Measurements from ENCODE around the gene ASIP. TPM values are rescaled to one million over a fixed set of nuclear protein-coding genes. Genes with fewer than 3 reads are reported as not detected.
"Not testable (repeated sequence)": the region's sequence is repeated elsewhere in the genome, so short reads cannot be mapped to it uniquely, and the experiment has no call there.

The ASIP gene
- total and polyA plus RNA-seq, 4 donors = 0.39 to 0.62 TPM; not detected in 2

- Histone ChIP-seq H3K9ac (ENCODE audit: low read depth in 1 of 2, low read length in 2 of 2) (peak overlapping the region; percentile 18 to 70), H3K4me1 (ENCODE audit: control insufficient read depth in 4 of 4, insufficient read depth in 4 of 4, low read length in 3 of 4) (peaks cover 3 to 9% (median 6%) of the 10 kb centered on the region in 4 donors), H3K9me3 (ENCODE audit: control insufficient read depth in 4 of 4, low read length in 3 of 4) (no peaks in the 10 kb centered on the region), H3K4me3 (ENCODE audit: low read depth in 1 of 3, low read length in 3 of 3) (peak overlapping the region in 1 of 3 donors; percentile 24), H3K27ac (ENCODE audit: low read depth in 1 of 2, low read length in 2 of 2) (peak overlapping the region; percentile 75 to 77), H3K27me3 (ENCODE audit: control insufficient read depth in 4 of 4, insufficient read depth in 4 of 4, low read length in 3 of 4) (no peaks in the 10 kb centered on the region), H3K36me3 (ENCODE audit: control insufficient read depth in 4 of 4, insufficient read depth in 3 of 4, low read depth in 1 of 4, low read length in 3 of 4) (no peaks in the 10 kb centered on the region)
- 33% methylated on average over 9 of the region's 9 CpGs for WGBS
- TF ChIP-seq ATF3 (IDR thresholded peaks at IDR 0.05) (peak; percentile 72), RAD21 (IDR thresholded peaks at IDR 0.05) (peak in 1 of 2 donors; percentile 5), ZBTB33 (IDR thresholded peaks at IDR 0.05) (peak; percentile 16), EGR1 (IDR thresholded peaks at IDR 0.05; ENCODE audit: low read depth in 2 of 2) (no peak), FOXA1 (IDR thresholded peaks at IDR 0.05) (no peak), HNF4G (IDR thresholded peaks at IDR 0.05) (peak; percentile 61), CTCF (IDR thresholded peaks at IDR 0.05; ENCODE audit: low read depth, low read length, missing input control) (peak; percentile 1), RXRA (IDR thresholded peaks at IDR 0.05) (peak; percentile 48 to 71), REST (IDR thresholded peaks at IDR 0.05) (no peak), HNF4A (conservative IDR thresholded peaks at IDR 0.05) (peak; percentile 76 to 80), NR2F2 (IDR thresholded peaks at IDR 0.05) (peak; percentile 39), GABPA (IDR thresholded peaks at IDR 0.05 in 1 of 2, conservative IDR thresholded peaks at IDR 0.05 in 1 of 2) (no peak), FOXA2 (IDR thresholded peaks at IDR 0.05) (no peak), YY1 (IDR thresholded peaks at IDR 0.05) (peak; percentile 33), JUND (IDR thresholded peaks at IDR 0.05) (peak; percentile 91 to 93), MAX (IDR thresholded peaks at IDR 0.05) (no peak), SP1 (IDR thresholded peaks at IDR 0.05) (peak; percentile 78), TAF1 (conservative IDR thresholded peaks at IDR 0.05) (peak; percentile 30)
- DNase-seq (ENCODE audit: low spot score) = no peak
Observed at GRCh38 chr20:34262488-34263288, 21.5 kb downstream of the ASIP start.

GRCh38 chr20:34263468-34263867 lies 22.2 kb downstream of the ASIP start:
- H3K4me1 ChIP-seq (ENCODE audit: control insufficient read depth in 4 of 4, insufficient read depth in 4 of 4, low read length in 3 of 4); H3K36me3 ChIP-seq (ENCODE audit: control insufficient read depth in 4 of 4, insufficient read depth in 3 of 4, low read depth in 1 of 4, low read length in 3 of 4); H3K9ac ChIP-seq (ENCODE audit: low read depth in 1 of 2, low read length in 2 of 2); H3K27me3 ChIP-seq (ENCODE audit: control insufficient read depth in 4 of 4, insufficient read depth in 4 of 4, low read length in 3 of 4); H3K4me3 ChIP-seq (ENCODE audit: low read depth in 1 of 3, low read length in 3 of 3); H3K9me3 ChIP-seq (ENCODE audit: control insufficient read depth in 4 of 4, low read length in 3 of 4); DNase-seq (ENCODE audit: low spot score): not testable (repeated sequence)
- H3K27ac ChIP-seq (ENCODE audit: low read depth in 1 of 2, low read length in 2 of 2) = peak overlapping the region; percentile 74 to 75
- 97% methylated on average over 8 of the region's 8 CpGs for WGBS
